Measurements from ENCODE around the gene SLC10A1. TPM values are rescaled to one million over a fixed set of nuclear protein-coding genes. Genes with fewer than 3 reads are reported as not detected.

SLC10A1 gene
- total RNA-seq, 4 donors from 2014 or later, result not detected

DNA sequence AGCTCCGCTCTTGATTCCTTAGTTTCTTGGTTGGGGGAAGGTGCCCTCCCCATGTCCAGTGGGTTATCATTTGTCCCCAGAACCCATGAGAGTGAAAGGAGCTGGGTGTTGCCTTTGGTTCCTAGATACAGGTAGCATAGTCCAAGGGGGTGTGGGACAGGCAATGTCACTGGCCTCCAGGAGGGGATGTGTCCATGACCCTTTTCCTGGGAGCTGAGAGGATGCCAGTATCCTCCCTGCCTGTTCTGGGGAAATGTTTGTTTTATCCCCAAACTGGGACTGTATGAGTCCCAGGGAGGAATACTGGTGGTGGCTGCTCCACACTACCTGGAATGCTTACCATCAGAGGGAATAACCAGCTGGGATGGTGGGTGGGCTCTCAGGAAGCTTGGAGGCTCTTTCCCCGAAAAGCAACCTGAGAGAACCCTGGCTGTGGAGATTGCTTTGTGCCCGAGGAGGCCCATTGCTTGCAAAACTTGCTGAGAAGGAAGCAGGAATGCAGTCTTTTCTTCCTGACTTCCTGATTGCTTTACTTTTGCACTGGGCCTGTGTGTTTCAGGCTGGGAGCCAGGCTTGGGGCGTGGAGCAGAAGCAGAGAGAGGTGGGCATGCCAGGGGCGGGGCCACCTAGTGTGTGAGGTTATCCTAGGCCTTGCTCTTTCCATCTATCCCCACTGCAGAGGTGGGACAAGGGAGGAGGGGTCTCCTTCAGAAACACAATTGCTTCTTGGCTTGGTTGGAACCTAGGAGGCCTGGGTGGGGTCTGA, 715 bp upstream of the SLC10A1 start:
- TF ChIP-seq, protein P1, sequence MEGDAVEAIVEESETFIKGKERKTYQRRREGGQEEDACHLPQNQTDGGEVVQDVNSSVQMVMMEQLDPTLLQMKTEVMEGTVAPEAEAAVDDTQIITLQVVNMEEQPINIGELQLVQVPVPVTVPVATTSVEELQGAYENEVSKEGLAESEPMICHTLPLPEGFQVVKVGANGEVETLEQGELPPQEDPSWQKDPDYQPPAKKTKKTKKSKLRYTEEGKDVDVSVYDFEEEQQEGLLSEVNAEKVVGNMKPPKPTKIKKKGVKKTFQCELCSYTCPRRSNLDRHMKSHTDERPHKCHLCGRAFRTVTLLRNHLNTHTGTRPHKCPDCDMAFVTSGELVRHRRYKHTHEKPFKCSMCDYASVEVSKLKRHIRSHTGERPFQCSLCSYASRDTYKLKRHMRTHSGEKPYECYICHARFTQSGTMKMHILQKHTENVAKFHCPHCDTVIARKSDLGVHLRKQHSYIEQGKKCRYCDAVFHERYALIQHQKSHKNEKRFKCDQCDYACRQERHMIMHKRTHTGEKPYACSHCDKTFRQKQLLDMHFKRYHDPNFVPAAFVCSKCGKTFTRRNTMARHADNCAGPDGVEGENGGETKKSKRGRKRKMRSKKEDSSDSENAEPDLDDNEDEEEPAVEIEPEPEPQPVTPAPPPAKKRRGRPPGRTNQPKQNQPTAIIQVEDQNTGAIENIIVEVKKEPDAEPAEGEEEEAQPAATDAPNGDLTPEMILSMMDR (IDR thresholded peaks at IDR 0.05), result no peak
- DNase-seq (ENCODE audit: low spot score) (no peak), ATAC-seq (ENCODE audit: low FRiP score) (no peak)

DNA sequence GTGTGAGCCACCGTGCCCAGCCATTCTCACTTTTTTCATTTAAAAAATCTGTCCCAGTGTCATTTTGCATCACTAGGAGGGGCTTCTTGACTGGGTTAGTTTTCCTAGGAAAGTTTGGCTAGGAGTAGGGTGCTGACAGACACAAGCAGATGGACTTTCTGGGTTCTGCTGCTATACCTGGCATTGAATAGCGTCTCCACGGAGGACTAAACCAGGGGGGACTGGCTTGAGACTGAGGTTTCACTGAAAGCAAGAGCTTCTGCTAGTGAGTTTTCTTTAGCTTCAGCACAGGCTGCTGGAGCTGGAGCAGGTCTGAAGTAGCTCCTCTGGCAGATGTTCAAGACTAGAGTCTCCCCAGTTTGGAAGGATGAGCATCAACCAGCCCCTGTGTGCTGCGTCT, 1.4 kb downstream of the SLC10A1 start:
- TF ChIP-seq, protein P1 (IDR thresholded peaks at IDR 0.05), result no peak
- DNase-seq (ENCODE audit: low spot score), result no peak
- no peak for ATAC-seq (ENCODE audit: low FRiP score)

DNA sequence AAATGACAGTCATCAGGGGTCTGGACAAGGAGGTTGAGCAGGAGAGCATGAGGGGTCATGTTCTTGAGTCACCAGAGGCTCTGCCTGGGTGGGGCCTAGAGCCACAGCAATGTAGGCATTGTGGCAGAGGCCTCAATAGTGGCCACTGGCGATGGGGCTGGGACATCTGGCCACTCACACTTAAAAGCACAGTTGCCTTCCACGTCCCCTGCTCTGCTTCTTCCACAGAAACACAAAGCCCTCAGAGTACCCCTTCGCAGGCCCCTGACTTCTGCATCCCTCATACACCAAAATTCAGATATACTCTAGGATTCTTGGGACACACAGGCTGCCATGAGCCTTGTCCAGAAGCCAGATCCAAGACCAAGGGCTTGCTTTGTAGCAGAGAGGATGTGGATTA, 2.2 kb downstream of the SLC10A1 start:
- DNase-seq (ENCODE audit: low spot score) (no peak), ATAC-seq (ENCODE audit: low FRiP score) (no peak)
- TF ChIP-seq, protein P1 (IDR thresholded peaks at IDR 0.05), result no peak

DNA sequence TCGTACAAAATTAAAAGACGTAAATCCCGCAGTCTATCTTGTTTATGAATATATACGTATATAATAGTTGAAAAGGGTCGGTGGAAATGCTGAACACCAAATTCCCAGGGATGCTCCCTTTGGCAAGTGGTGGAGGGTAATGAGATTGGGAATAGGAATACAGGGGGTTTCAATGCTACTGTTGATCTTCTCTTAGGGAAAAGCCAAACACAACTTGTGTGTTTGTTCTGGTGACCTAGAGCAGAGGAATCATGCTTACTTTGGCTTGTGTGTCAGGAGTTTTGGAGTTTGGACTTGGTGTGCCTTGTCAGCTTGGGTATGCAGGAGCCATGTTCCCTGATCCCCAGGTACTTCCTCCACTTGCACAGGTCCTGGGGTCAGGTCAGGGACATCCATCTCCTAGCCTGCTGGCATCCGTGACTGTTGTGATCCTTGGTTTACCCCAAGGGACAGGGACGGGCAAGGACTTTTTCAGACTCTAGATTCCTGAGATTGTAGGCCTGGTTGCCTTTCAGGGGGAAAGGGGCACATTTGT, 4.1 kb downstream of the SLC10A1 start:
- no peak for ATAC-seq (ENCODE audit: low FRiP score)
- DNase-seq (ENCODE audit: low spot score), result no peak
- TF ChIP-seq, protein P1 (IDR thresholded peaks at IDR 0.05), result no peak

DNA sequence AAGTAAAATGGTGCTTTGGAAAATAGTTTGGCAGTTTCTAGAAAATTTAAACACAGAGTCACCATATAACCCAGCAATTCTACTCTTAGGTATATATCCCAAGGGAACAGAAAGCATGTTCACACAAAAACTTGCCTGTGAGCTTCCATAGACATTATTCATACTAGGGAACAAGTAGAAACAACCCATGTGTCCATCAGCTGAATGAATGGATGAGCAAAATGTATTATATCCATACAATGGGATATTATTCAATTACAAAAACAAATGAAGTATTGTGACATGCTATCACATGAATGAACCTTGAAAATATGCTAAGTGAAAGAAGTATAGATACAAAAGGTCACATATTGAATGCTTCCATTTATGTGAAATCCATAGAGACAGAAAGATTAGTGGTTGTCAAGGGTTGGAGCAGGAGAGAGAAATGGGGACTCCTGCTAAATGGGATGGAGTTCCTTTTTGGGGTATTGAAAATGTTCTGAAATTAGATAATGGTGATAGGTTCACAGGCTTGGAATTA, 7.9 kb downstream of the SLC10A1 start:
- ATAC-seq (ENCODE audit: low FRiP score) (no peak), DNase-seq (ENCODE audit: low spot score) (no peak)
- TF ChIP-seq, protein P1 (IDR thresholded peaks at IDR 0.05), result no peak

DNA sequence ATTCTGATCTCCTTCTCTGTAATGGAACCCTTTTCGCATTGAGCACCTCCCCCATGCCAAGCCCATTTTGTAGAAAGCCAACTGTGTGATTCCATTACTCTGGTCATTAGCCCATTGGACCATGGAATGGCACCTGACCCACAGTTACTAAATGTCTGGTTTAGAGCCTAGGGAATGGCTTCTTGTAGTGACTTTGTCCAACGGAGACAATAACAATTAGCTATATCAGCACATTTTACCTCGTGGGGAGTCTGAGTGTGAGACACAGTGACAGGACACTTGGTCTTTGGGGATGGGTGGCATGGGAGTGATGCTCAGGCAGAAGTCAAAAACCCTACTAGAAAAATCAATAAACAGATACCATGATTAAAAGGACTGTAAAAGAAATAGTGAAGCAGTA, 10.4 kb downstream of the SLC10A1 start:
- TF ChIP-seq, protein P1 (IDR thresholded peaks at IDR 0.05), result no peak
- ATAC-seq (ENCODE audit: low FRiP score) (no peak), DNase-seq (ENCODE audit: low spot score) (no peak)

DNA sequence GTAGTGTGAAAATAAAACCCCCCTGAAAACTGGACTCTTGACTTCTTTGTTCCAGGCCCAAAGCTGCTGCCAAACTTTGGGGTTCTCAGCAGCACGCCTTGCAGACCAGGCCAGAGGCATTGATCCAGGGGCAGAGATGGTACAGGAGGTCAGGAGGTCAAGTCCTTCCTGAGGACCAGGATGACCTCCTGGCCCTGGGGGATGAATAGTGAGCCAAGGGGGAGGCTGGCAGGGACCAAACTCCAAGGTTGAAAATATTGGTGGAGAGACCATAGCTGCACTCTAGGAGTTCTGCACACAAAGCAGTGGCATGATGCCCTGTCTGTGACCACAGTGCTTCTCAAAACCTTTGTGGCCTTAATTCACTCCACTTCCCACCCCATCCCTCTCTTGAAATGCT, 12.1 kb downstream of the SLC10A1 start:
- TF ChIP-seq, protein P1 (IDR thresholded peaks at IDR 0.05), result no peak
- DNase-seq (ENCODE audit: low spot score), result no peak

More for the DNA sequence above, 12.1 kb downstream of the SLC10A1 start:
- ATAC-seq (ENCODE audit: low FRiP score), result no peak

All from omental fat pad (tissue), 4 donors.